Left hindlimb (tissue), 1 donor: ENCODE results near the gene NR2E3.
"Not testable (repeated sequence)": the region's sequence is repeated elsewhere in the genome, so short reads cannot be mapped to it uniquely, and the experiment has no call there.

Experiments used
- DNase-seq: peaks from one replicate; pipeline ENCODE4 v3.0.0-alpha.2; 2018

NR2E3 gene

GRCh38 chr15:71820127-71820526, 9.8 kb downstream of the NR2E3 start:
- DNase-seq: no peak

GRCh38 chr15:71821547-71822129, 11.3 kb downstream of the NR2E3 start:
- DNase-seq: no peak

DNA sequence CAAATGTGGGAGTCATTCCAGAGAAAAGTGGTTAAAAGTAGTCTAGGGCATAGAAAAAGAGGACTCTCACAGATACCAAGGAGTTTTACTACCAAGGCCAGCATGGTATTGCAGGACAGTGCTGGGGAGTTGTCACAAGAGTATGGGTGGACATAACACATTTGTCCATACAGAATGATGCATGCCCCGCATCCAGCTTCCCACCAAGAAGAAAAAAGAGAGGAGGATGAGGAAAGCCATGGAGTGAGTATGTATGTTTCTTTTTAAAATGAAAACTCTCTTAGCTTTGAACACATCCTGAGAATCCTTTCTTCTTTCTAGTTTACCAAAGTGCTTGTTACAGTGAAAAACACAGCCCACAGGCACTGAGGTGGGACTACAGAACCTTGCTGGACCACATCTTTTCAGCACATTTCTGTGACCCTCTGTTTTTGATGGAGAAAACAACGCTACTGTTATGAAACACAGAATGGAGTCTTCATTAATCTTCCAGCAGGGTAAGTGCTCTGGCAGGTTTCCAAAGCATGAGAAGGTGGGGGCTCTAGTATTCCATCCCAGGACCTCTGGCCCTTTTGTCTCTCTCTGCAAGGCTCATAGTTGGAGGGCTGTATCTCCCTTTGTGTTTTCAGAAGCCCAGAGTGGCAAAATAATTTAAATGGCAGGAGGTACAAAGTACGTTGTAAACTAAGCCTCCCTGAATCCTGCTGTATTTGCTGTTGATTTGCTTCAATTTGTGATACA, 12.7 kb downstream of the NR2E3 start:
- DNase-seq: no peak

- no peak for DNase-seq
These were observed 13.4 kb downstream of the NR2E3 start for GRCh38 chr15:71823801-71824200.

GRCh38 chr15:71825021-71825730, 14.8 kb downstream of the NR2E3 start:
- no peak for DNase-seq

DNA sequence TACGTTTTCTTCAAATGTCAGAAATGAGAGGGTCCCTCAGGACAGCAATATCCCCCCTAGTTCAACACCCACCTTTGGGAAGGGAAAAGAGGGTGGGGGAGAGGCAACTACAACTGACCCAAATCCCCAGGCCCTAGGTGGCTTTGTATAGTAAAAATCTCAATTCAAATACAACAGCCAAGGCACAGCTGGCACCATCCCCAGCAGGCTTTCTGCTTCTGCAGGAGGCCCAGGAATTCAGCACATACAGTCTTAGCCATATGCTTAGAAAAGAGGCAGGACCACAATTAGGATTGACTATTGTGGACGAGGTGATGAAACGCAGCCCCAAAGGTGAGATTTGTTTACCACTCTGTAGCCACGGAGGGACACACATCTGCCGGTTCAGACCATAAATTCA, 15.8 kb downstream of the NR2E3 start:
- DNase-seq: no peak

DNA sequence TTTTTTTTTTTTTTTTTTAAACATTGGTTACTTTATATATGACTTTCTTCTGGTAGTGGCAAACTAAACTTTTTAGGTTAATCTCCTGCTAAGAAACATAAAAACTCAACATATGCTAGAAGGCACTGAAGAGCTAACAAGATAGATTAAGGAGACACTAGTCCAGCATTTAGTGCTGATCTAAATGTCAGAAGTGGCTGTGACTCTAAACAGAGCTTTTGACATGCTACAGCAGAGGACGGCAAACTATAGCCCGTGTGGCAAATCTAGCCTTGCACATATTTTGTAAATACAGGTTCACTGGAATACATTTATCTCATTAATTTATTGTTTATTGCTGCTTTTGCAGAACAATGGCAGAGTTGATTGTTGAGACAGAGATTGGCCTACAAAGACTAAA, 20.6 kb downstream of the NR2E3 start:
- no peak for DNase-seq

- DNase-seq: no peak
These were observed 31.2 kb downstream of the NR2E3 start for GRCh38 chr15:71841563-71841962.

DNA sequence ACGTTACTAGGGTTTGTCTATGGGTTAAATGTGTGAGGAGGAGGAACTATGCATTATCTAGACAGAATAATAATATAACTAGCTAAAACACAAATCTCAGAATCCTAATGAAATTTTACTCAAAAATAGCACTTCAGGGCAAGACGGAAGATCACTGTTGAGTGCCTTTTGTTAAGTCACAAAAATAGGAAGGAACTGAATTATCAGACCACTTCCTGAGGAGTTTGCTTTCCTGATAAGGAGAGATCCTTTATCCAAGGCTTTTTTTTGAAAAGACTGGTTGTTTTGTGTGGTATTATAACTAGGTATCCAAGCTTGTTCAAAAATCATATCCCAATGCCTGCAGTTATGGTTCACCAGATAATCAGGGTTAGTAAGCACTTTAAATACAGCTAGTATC, 34.6 kb downstream of the NR2E3 start:
- DNase-seq: no peak

- DNase-seq: no peak
These were observed 43.2 kb downstream of the NR2E3 start for GRCh38 chr15:71853543-71853942.

- DNase-seq: not testable (repeated sequence)
These were observed 47.9 kb downstream of the NR2E3 start for GRCh38 chr15:71858232-71858631.
